ENCODE measurements around the gene MBD4. TPM values are rescaled to one million over a fixed set of nuclear protein-coding genes. Genes with fewer than 3 reads are reported as not detected.

MBD4 gene
- total RNA-seq, 1 experiment from 2014 or later: 15.7 TPM

DNA sequence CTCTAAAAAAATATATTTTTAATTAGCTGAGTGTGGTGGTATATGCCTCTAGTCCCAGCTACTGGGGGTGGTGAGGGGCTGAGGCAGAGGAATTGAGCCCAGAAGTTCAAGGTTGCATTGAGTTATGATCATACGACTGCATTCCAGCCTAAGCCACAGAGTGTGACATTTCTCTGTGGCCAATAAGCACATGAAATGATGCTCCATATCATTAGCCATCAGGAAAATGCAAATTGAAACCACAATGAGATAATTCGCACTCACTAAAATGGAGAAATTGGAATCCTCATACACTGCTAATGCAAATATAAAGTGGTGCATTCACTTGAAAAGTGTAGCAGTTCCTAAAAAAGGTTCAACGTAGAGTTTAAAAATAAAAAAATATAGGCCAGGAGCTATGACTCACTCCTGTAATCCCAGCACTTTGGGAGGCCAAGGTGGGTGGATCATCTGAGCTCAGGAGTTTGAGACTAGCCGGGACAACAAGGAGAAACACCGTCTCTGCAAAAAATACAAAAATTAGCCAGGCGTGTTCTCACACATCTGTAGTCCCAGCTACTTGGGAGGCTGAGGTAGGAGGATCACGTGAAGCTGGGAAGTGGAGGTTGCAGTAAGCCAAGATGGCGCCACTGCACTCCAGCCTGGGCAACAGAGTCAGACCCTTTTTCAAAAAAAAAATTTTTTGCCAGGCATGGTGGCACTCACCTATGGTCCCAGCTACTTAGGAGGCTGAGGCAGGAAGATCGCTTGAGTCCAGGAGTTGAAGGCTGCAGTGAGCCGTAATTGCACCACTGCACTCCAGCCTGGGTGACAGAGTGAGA is 35.4 kb upstream of the MBD4 start:
- H3K27ac ChIP-seq (ENCODE audit: low read depth, low read length): no peak overlapping the region
- H4K20me1 ChIP-seq (ENCODE audit: insufficient read depth): no peaks in the 10 kb centered on the region
- no peak for ATAC-seq
- no peak overlapping the region for H2AFZ ChIP-seq (ENCODE audit: low read depth, low read length, poor library complexity, severe bottlenecking)
- H3K36me3 ChIP-seq (ENCODE audit: control insufficient read depth in 1 of 2, insufficient read depth in 2 of 2, low read length in 2 of 2): peaks cover 7% of the 10 kb centered on the region in 2 experiments; a peak in 1 of 4 replicates
- H3K9me3 ChIP-seq (ENCODE audit: control insufficient read depth in 1 of 2, insufficient read depth in 1 of 2, low read depth in 1 of 2, low read length in 2 of 2): no peaks in the 10 kb centered on the region
- ChIA-PET CTCF (no interaction called here), POLR2A (no interaction called here), RAD21 (ENCODE audit: low non-redundant PET in 1 of 2, low total read pairs in 2 of 2, uncharacterized antibody in 2 of 2, unreplicated experiment in 2 of 2) (interaction anchor here in 1 of 2 experiments (1.1 kb wide), 1 partner anchor 92 kb away, joined by 3 read pairs; no protein-coding TSS in a partner anchor)
- no peak overlapping the region for H3K9ac ChIP-seq (ENCODE audit: low read length)
- DNase-seq (ENCODE audit: low read depth, low spot score): no peak
- H3K4me1 ChIP-seq (ENCODE audit: control insufficient read depth in 1 of 2, insufficient read depth in 2 of 2, low read length in 2 of 2): no peaks in the 10 kb centered on the region
- H3K4me2 ChIP-seq (ENCODE audit: low read length): no peak overlapping the region
- no TSS peak for BruUV-seq (replicated peaks)
- no peaks in the 10 kb centered on the region for H3K9me2 ChIP-seq (ENCODE audit: insufficient read depth)
- intact Hi-C loops (cut with micrococcal nuclease): no loop called here
- H3K4me3 ChIP-seq (replicated peaks in 1 of 2; ENCODE audit: low read depth in 1 of 2, low read length in 2 of 2): no peak overlapping the region
- TF ChIP-seq YY1 (IDR thresholded peaks at IDR 0.05; ENCODE audit: extremely low read depth, insufficient replicate concordance, low read depth, low read length) (no peak), CTCF (IDR thresholded peaks at IDR 0.05 in 2 of 3, conservative IDR thresholded peaks at IDR 0.05 in 1 of 3; ENCODE audit: borderline replicate concordance in 1 of 3, insufficient read depth in 1 of 3, low read depth in 2 of 3, low read length in 2 of 3) (no peak), TCF7L2 (IDR thresholded peaks at IDR 0.05; ENCODE audit: borderline replicate concordance, extremely low read depth, insufficient read depth, insufficient read length) (no peak), CEBPB (IDR thresholded peaks at IDR 0.05; ENCODE audit: low read depth) (no peak), JUND (IDR thresholded peaks at IDR 0.05) (no peak), ELF1 (IDR thresholded peaks at IDR 0.05; ENCODE audit: borderline replicate concordance, low read depth) (no peak), EGR1 (IDR thresholded peaks at IDR 0.05; ENCODE audit: low read depth) (no peak), SIN3A (IDR thresholded peaks at IDR 0.05; ENCODE audit: low read depth) (no peak), EZH2phosphoT487 (IDR thresholded peaks at IDR 0.05; ENCODE audit: borderline replicate concordance) (no peak), ZFX (IDR thresholded peaks at IDR 0.05) (no peak), POLR2AphosphoS5 (IDR thresholded peaks at IDR 0.05; ENCODE audit: low read depth, low read length) (no peak), EZH2 (IDR thresholded peaks at IDR 0.05) (no peak)
- TF ChIP-seq, protein P1, sequence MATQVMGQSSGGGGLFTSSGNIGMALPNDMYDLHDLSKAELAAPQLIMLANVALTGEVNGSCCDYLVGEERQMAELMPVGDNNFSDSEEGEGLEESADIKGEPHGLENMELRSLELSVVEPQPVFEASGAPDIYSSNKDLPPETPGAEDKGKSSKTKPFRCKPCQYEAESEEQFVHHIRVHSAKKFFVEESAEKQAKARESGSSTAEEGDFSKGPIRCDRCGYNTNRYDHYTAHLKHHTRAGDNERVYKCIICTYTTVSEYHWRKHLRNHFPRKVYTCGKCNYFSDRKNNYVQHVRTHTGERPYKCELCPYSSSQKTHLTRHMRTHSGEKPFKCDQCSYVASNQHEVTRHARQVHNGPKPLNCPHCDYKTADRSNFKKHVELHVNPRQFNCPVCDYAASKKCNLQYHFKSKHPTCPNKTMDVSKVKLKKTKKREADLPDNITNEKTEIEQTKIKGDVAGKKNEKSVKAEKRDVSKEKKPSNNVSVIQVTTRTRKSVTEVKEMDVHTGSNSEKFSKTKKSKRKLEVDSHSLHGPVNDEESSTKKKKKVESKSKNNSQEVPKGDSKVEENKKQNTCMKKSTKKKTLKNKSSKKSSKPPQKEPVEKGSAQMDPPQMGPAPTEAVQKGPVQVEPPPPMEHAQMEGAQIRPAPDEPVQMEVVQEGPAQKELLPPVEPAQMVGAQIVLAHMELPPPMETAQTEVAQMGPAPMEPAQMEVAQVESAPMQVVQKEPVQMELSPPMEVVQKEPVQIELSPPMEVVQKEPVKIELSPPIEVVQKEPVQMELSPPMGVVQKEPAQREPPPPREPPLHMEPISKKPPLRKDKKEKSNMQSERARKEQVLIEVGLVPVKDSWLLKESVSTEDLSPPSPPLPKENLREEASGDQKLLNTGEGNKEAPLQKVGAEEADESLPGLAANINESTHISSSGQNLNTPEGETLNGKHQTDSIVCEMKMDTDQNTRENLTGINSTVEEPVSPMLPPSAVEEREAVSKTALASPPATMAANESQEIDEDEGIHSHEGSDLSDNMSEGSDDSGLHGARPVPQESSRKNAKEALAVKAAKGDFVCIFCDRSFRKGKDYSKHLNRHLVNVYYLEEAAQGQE (IDR thresholded peaks at IDR 0.05; ENCODE audit: low read depth): no peak
- no peaks in the 10 kb centered on the region for H3K79me2 ChIP-seq (ENCODE audit: insufficient read depth, low read length)
- H3K27me3 ChIP-seq (ENCODE audit: insufficient read depth, low read length): no peaks in the 10 kb centered on the region

Measured in HCT116 (cell line).